HG03460 (cell line): ENCODE data around the gene COBLL1.

ENCODE experiments used
- ATAC-seq: cut with Tn5 transposase; IDR thresholded peaks from one replicate; pipeline ENCODE4 v1.9.1; 2021; ENCODE audit not compliant: unreplicated experiment

Gene COBLL1

DNA sequence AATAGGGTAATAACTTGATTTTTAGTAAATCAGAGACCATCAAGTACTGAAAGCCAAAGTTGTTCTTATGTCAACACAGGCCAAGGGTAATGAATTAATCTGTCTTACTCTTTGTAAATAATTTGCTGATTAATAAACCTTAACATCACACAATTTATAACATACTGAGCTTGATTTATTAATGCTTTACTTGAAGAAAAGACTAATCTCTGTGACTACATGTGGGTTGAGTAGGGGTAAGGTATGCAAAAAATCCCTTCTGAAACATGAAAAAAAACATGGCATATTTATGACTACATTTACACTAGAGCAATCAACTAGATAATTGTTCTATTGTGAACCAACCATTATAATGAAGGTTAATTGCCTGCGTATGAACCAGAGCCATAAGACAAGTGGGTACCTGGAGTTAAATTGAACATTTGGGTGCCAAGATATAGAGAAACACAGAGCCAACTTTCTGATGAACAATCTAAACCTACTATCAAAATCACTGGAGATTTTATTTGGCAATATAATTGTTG, 152.7 kb downstream of the COBLL1 start:
- no peak for ATAC-seq

GRCh38 chr2:164681009-164681408, 160.6 kb downstream of the COBLL1 start:
- no peak for ATAC-seq

GRCh38 chr2:164678631-164679149, 162.9 kb downstream of the COBLL1 start:
- ATAC-seq = no peak

GRCh38 chr2:164677733-164678132, 163.9 kb downstream of the COBLL1 start:
- no peak for ATAC-seq

DNA sequence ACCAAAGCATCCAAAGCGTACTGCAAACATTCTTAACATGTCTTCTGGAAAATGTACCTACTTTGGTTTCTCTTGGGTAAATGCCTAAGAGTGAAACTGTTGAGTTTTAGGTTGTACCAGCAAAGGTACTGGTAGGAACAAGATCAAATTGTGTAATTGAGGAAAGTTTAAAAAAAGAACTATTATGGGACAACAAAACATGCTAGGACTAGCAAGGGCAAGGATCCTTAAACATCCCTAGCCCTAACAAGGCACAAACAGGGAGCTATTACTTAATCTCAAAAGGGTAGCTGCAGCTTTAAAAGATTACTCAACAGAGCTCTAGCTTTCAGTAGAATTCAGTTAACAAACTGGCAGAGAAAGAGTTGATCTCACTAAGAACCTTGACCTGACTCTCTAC, 164.4 kb downstream of the COBLL1 start:
- no peak for ATAC-seq

GRCh38 chr2:164675687-164676086, 165.9 kb downstream of the COBLL1 start:
- no peak for ATAC-seq

DNA sequence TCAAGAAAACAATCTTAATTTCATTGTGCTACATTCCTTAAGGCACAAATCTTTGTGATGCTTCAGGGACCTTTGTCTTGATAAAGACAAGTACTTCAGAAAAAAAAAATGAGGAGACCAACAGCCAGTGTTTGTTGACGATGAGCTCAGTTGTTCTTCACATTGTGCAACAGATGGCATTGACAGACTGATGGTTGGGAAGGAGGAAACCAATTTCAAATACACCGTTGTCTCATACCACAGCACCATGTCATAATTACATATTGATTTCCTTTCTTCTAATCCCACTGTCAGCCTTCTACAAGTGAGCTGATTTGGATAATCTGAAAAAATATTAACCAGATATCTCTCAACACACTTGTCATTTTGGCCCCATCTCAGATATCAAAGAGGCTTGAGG, 166.6 kb downstream of the COBLL1 start:
- ATAC-seq = no peak

- no peak for ATAC-seq
Measured at GRCh38 chr2:164671664-164672396, 169.8 kb downstream of the COBLL1 start.

DNA sequence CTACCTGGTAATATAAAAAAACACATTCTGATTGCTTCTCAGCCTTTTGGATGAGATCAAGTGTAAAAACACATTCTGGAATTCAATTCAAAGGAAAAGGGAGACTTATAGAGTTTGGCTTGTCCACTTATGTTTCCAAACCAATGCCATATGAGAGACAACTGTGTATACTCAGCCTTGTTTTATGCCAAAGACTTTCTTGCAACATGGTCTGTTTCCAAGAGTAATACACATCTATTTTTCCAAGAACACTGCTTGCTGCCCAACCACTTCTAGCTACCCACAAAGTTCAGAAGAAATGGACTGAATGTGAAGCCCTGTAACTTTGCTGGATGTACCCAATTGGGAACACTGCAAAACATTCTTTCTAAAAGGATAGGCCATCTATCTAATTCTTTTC, 172.3 kb downstream of the COBLL1 start:
- ATAC-seq = no peak

DNA sequence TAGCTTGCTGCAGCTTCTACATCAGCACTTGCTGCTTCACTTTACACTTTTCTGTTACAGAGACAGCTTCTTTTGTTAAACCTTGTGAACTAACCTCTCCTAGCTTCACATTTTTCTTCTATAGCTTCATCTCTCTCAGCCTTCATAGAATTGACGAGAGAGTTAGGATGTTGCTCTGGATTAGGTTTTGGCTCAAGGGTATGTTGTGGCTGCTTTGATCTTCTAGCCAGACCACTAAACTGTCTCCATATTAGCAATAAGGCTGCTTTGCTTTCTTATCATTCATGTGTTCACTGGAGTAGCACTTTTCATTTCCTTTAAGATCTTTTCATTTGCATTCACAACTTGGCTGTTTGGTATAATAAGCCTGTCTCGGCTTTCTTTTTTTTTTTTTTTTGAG, 174.1 kb downstream of the COBLL1 start:
- ATAC-seq = no peak

GRCh38 chr2:164664070-164664469, 177.6 kb downstream of the COBLL1 start:
- ATAC-seq = no peak

- no peak for ATAC-seq
Measured at GRCh38 chr2:164662868-164663631, 178.6 kb downstream of the COBLL1 start.

DNA sequence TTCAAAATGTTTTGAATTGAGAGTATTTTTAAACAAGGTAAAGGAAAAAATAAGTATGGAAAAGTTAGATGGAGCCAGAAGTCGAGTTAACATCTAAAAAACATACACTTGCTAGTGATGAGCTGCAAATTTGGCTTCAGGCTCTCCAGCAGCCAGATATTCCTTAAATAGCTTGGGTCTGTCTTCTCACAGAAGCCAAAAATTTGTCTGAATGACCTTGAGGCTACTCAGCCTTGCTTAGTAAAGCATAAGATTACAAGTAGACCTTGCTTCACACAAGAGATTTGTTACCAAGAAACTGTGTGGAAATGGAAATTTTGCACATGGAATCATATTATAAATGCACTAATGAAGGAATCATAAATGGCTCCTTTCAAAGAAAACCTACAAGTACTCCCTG, 179.6 kb downstream of the COBLL1 start:
- no peak for ATAC-seq

GRCh38 chr2:164661349-164661748, 180.3 kb downstream of the COBLL1 start:
- ATAC-seq = no peak

DNA sequence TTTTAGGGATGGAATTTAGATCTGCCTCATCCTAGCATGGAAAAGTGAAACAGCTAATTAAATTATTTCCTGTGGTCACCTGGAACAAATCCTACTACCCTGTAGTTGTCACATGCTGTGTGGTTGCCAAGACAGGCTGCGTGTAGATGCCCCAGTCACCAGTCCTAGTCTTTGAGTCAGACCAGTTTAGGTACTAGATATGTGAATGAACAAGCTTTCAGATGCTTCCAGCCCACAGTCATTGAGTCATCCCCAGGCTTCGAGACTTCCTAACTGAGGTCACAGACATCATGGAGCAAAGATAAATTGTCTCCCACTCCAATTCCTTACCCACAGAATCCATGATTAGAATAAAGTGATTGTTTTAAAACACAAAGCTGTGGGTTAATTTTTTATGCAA, 184.5 kb downstream of the COBLL1 start:
- no peak for ATAC-seq

DNA sequence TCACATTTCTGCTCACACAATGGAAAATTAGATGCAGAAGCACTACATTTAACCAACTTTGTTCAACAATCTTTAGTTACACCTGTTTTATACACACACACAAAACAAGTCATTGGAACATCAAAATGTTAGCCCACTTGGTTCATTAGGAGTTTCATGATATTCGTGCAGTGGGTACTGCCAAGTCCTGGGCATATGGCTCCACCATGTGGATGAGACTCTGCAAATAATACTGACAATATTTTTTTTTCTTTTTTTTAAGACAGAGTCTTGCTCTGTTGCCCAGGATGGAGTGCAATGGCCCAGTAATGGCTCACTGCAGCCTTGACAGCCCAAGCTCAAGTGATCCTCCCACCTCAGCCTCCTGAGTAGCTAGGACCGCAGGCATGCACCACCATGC, 185.9 kb downstream of the COBLL1 start:
- no peak for ATAC-seq

DNA sequence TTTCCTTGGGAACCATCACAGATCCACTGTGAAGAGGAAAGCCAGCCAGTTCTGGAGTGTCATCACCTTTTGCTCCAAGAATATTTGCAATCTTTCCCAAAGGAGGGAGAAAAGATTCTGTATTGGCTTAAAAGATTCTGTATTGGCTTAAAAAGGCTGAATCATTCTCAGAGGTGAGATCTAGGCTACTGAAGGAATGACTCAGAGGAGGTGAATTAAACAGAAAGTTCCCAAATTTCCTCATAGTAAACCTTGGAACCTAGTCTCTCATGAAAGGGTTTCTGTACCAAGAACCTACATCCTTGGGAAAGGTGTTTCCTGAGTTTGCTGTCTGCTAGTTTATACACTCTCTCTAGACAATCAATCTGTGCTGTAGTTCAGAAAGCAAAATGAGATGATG, 186.3 kb downstream of the COBLL1 start:
- ATAC-seq = no peak

DNA sequence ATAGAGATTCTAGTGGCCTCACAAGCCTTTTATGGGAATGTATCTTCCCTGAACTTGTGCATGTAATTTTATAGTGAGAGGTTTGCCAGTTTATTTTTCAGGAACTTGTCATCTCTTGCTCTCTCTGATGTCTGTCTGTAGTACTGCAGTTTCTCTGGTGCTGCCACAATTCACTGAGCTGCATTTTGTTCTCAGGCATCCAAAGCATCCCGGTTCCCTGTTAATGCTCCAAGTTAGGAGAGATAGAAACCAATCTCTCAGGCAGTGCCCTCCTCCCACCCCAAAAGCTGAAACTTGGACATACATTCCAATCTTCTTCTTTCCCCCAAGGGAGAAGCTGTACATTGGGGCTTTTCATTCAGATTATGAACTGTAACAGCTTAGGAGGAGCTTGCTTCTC, 190.3 kb downstream of the COBLL1 start:
- ATAC-seq = no peak

- ATAC-seq = peak; percentile 55
Measured at GRCh38 chr2:164644036-164644700, 197.5 kb downstream of the COBLL1 start.

GRCh38 chr2:164642946-164643555, 198.6 kb downstream of the COBLL1 start:
- peak; percentile 51 for ATAC-seq

GRCh38 chr2:164642268-164642667, 199.4 kb downstream of the COBLL1 start:
- no peak for ATAC-seq
